KMS-11 (cell line): ENCODE measurements around the gene PLIN4.

Experiments used
- H2AFZ ChIP-seq: fragments of 200-600 bp; sonication (generic); 2 replicates; pipeline ENCODE4 v1.6.1; 2016; ENCODE audit warnings: antibody characterized with exemption, mixed run types, low read depth
- H3K27ac ChIP-seq: fragments of 200-600 bp; sonication (generic); 2 replicates; pipeline ENCODE4 v1.6.1; 2016; ENCODE audit warnings: mild to moderate bottlenecking, mixed run types
- H3K27me3 ChIP-seq: fragments of 200-600 bp; sonication (generic); 2 replicates; pipeline ENCODE4 v1.6.1; 2017; ENCODE audit warnings: mild to moderate bottlenecking, low read depth, mixed run types, moderate library complexity; ENCODE audit not compliant: insufficient read depth
- H3K36me3 ChIP-seq: fragments of 200-600 bp; sonication (generic); 2 replicates; pipeline ENCODE4 v1.6.1; 2017; ENCODE audit warnings: mild to moderate bottlenecking, mixed run types; ENCODE audit not compliant: insufficient read depth
- H3K4me1 ChIP-seq: fragments of 200-600 bp; sonication (generic); 2 replicates; pipeline ENCODE4 v1.6.1; 2016; ENCODE audit warnings: mild to moderate bottlenecking, low read depth, mixed run types; ENCODE audit not compliant: poor library complexity, severe bottlenecking
- H3K4me2 ChIP-seq: fragments of 200-600 bp; sonication (generic); 2 replicates; pipeline ENCODE4 v1.7.0; 2016; ENCODE audit warnings: mild to moderate bottlenecking, mixed run types
- H3K4me3 ChIP-seq: fragments of 200-600 bp; sonication (generic); IDR thresholded peaks from 2 replicates; pipeline ENCODE4 v1.6.1; 2017; ENCODE audit warnings: low read depth, low read length, mixed read lengths; ENCODE audit not compliant: insufficient read depth
- H3K79me2 ChIP-seq: fragments of 200-600 bp; sonication (generic); 2 replicates; pipeline ENCODE4 v1.6.1; 2016; ENCODE audit warnings: low read depth, mixed run types; ENCODE audit not compliant: insufficient read depth
- H3K9ac ChIP-seq: fragments of 200-600 bp; sonication (generic); 2 replicates; pipeline ENCODE4 v1.6.1; 2016; ENCODE audit warnings: mild to moderate bottlenecking, mixed run types
- H4K20me1 ChIP-seq: fragments of 200-600 bp; sonication (generic); 2 replicates; pipeline ENCODE4 v1.6.1; 2016; ENCODE audit warnings: mild to moderate bottlenecking, mixed run types; ENCODE audit not compliant: insufficient read depth
- CTCF ChIP-seq: fragments of 200-600 bp; sonication (generic); conservative IDR thresholded peaks from 2 replicates; pipeline ENCODE4 v1.6.1; 2017; ENCODE audit warnings: low read depth, mild to moderate bottlenecking, antibody characterized with exemption, low read length, moderate library complexity, mixed read lengths

Gene PLIN4

DNA sequence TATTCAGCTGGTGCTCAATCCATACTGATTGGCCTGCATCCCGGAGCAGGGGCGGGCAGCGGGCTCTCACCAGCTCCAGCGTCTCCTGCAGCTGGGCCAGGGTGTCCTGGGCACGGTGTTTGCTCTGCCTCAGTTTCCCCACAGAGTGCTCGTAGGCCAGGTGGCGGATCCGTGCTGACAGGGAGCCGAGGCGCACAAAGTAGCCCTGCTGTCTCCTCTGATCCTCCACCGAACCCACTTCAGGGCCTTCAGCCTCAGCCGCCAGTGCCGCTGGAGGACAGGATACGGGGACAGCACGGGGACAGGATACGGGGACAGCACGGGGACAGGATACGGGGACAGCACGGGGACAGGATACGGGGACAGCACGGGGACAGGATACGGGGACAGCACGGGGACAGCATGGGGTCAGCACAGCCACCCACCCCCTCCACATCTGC is 7.3 kb upstream of the PLIN4 start:
- TF ChIP-seq CTCF: no peak
- H3K36me3 ChIP-seq: no peaks in the 10 kb centered on the region
- H3K4me3 ChIP-seq: no peak overlapping the region
- no peaks in the 10 kb centered on the region for H4K20me1 ChIP-seq
- H3K79me2 ChIP-seq: no peaks in the 10 kb centered on the region
- no peak overlapping the region for H3K4me2 ChIP-seq
- peaks cover 60% of the 10 kb centered on the region for H3K27me3 ChIP-seq
- H3K27ac ChIP-seq: no peak overlapping the region
- H3K4me1 ChIP-seq: no peaks in the 10 kb centered on the region
- H3K9ac ChIP-seq: no peak overlapping the region
- H2AFZ ChIP-seq: no peak overlapping the region

GRCh38 chr19:4524808-4525562 is 6.7 kb upstream of the PLIN4 start:
- TF ChIP-seq CTCF: peak; percentile 58
- Histone ChIP-seq H3K4me3 (no peak overlapping the region), H2AFZ (no peak overlapping the region), H3K4me1 (no peaks in the 10 kb centered on the region), H3K79me2 (no peaks in the 10 kb centered on the region), H3K9ac (no peak overlapping the region), H3K27me3 (peaks cover 57% of the 10 kb centered on the region), H3K36me3 (no peaks in the 10 kb centered on the region), H4K20me1 (no peaks in the 10 kb centered on the region), H3K4me2 (no peak overlapping the region), H3K27ac (no peak overlapping the region)

- TF ChIP-seq CTCF: peak; percentile 76
- Histone ChIP-seq H3K27ac (no peak overlapping the region), H2AFZ (no peak overlapping the region), H3K9ac (no peak overlapping the region), H4K20me1 (no peaks in the 10 kb centered on the region), H3K79me2 (no peaks in the 10 kb centered on the region), H3K4me1 (no peaks in the 10 kb centered on the region), H3K4me3 (no peak overlapping the region), H3K27me3 (peaks cover 66% of the 10 kb centered on the region), H3K36me3 (no peaks in the 10 kb centered on the region), H3K4me2 (no peak overlapping the region)
Measured at GRCh38 chr19:4523306-4524110, 5.2 kb upstream of the PLIN4 start.

- no peak for TF ChIP-seq CTCF
- no peaks in the 10 kb centered on the region for H3K4me1 ChIP-seq
- no peak overlapping the region for H3K4me3 ChIP-seq
- H3K9ac ChIP-seq: no peak overlapping the region
- no peaks in the 10 kb centered on the region for H4K20me1 ChIP-seq
- H3K4me2 ChIP-seq: no peak overlapping the region
- H3K27ac ChIP-seq: no peak overlapping the region
- H3K27me3 ChIP-seq: peaks cover 72% of the 10 kb centered on the region
- H2AFZ ChIP-seq: no peak overlapping the region
- H3K36me3 ChIP-seq: no peaks in the 10 kb centered on the region
- no peaks in the 10 kb centered on the region for H3K79me2 ChIP-seq
Measured at GRCh38 chr19:4522291-4523002, 4.2 kb upstream of the PLIN4 start.
